ENCODE data around the gene TDRD1.

- TF ChIP-seq CTCF (IDR thresholded peaks at IDR 0.05 in 4 of 5, conservative IDR thresholded peaks at IDR 0.05 in 1 of 5) (no peak), POLR2A (IDR thresholded peaks at IDR 0.05) (no peak)
These were observed 54.3 kb downstream of the TDRD1 start for GRCh38 chr10:114233482-114233881.

Measured in gastrocnemius medialis (tissue), 4 donors.